WTC11 (cell line): Measurements from ENCODE around the gene POLR3A. TPM values are rescaled to one million over a fixed set of nuclear protein-coding genes. Genes with fewer than 3 reads are reported as not detected.

Source experiments
- ATAC-seq: fragments of 200-7000 bp; cut with Tn5 transposase; 2 replicates; pipeline ENCODE4 v1.10.0; 2021; ENCODE audit warnings: mild to moderate bottlenecking, moderate library complexity
- CTCF ChIA-PET: fragments of 300-600 bp; sonication (Branson Sonifier 250); formaldehyde crosslinking; loops from one replicate; lab custom pipeline; 2021; ENCODE audit warnings: antibody characterized with exemption; lab: Charles Lee
- POLR2A ChIA-PET: fragments of 350-600 bp; sonication (Branson Sonifier 250); formaldehyde crosslinking; loops from one replicate; lab custom pipeline; 2021; ENCODE audit warnings: antibody characterized with exemption; lab: Charles Lee
- DNase-seq: peaks from one replicate; pipeline ENCODE4 v3.0.0; 2021; ENCODE audit warnings: low spot score
- H3K27ac Mint-ChIP-seq: 2 replicates; pipeline ENCODE4 v1.8.0; 2021; ENCODE audit warnings: mixed read lengths
- H3K27me3 Mint-ChIP-seq: 2 replicates; pipeline ENCODE4 v1.8.0; 2021; ENCODE audit warnings: low read depth, mild to moderate bottlenecking, moderate library complexity, mixed read lengths
- H3K36me3 Mint-ChIP-seq: 2 replicates; pipeline ENCODE4 v1.8.0; 2021; ENCODE audit warnings: mixed read lengths
- H3K4me1 Mint-ChIP-seq: 2 replicates; pipeline ENCODE4 v1.8.0; 2022; ENCODE audit warnings: mixed read lengths
- H3K4me3 Mint-ChIP-seq: 2 replicates; pipeline ENCODE4 v1.8.0; 2021; ENCODE audit warnings: mild to moderate bottlenecking, moderate library complexity, mixed read lengths
- H3K9me3 Mint-ChIP-seq: 2 replicates; pipeline ENCODE4 v1.8.0; 2021; ENCODE audit warnings: mixed read lengths
- ATF1 ChIP-seq: sonication (generic); formaldehyde crosslinking; IDR thresholded peaks from 2 replicates; pipeline ENCODE4 v1.8.1; 2023; ENCODE audit warnings: mild to moderate bottlenecking, moderate library complexity, missing genetic modification reagents
- CDX4 ChIP-seq: fragments of 250-450 bp; sonication (Bioruptor Pico); IDR thresholded peaks from 2 replicates; pipeline ENCODE4 v1.9.0; 2021; ENCODE audit warnings: moderate library complexity, mild to moderate bottlenecking, inconsistent platforms, borderline replicate concordance
- ETV6 ChIP-seq: sonication (generic); formaldehyde crosslinking; IDR thresholded peaks from 2 replicates; pipeline ENCODE4 v1.8.1; 2022; ENCODE audit warnings: mild to moderate bottlenecking, missing genetic modification reagents
- FOXK1 ChIP-seq: sonication (generic); formaldehyde crosslinking; IDR thresholded peaks from 2 replicates; pipeline ENCODE4 v1.8.0; 2022; ENCODE audit warnings: mild to moderate bottlenecking, moderate library complexity, missing genetic modification reagents
- GABPB1 ChIP-seq: sonication (generic); formaldehyde crosslinking; IDR thresholded peaks from 2 replicates; pipeline ENCODE4 v1.8.1; 2023; ENCODE audit warnings: mild to moderate bottlenecking, missing genetic modification reagents
- GRHL2 ChIP-seq: fragments of 250-450 bp; sonication (Bioruptor Pico); IDR thresholded peaks from 2 replicates; pipeline ENCODE4 v1.8.0; 2022; ENCODE audit warnings: mild to moderate bottlenecking, moderate library complexity; ENCODE audit not compliant: insufficient replicate concordance, severe bottlenecking
- HMGA2 ChIP-seq: fragments of 250-450 bp; sonication (Bioruptor Pico); IDR thresholded peaks from 2 replicates; pipeline ENCODE4 v1.4.0; 2021; ENCODE audit warnings: mild to moderate bottlenecking, moderate library complexity
- MYBL2 ChIP-seq: sonication (generic); formaldehyde crosslinking; IDR thresholded peaks from 2 replicates; pipeline ENCODE4 v1.8.1; 2023; ENCODE audit warnings: mild to moderate bottlenecking, moderate library complexity, missing genetic modification reagents
- RELA ChIP-seq: sonication (generic); formaldehyde crosslinking; IDR thresholded peaks from 2 replicates; pipeline ENCODE4 v1.8.1; 2022; ENCODE audit warnings: missing genetic modification reagents, mild to moderate bottlenecking, borderline replicate concordance
- SMAD3 ChIP-seq: sonication (generic); formaldehyde crosslinking; IDR thresholded peaks from 2 replicates; pipeline ENCODE4 v1.8.0; 2022; ENCODE audit warnings: missing genetic modification reagents, mild to moderate bottlenecking, borderline replicate concordance
- SOX15 ChIP-seq: fragments of 250-450 bp; sonication (Bioruptor Pico); IDR thresholded peaks from 2 replicates; pipeline ENCODE4 v1.9.0; 2021; ENCODE audit warnings: mild to moderate bottlenecking
- TCF7 ChIP-seq: sonication (generic); formaldehyde crosslinking; IDR thresholded peaks from 2 replicates; pipeline ENCODE4 v1.8.0; 2022; ENCODE audit warnings: mild to moderate bottlenecking, low read depth, missing genetic modification reagents, moderate library complexity
- TEAD4 ChIP-seq: sonication (generic); formaldehyde crosslinking; IDR thresholded peaks from 2 replicates; pipeline ENCODE4 v1.8.0; 2022; ENCODE audit warnings: mild to moderate bottlenecking, missing genetic modification reagents
- TP53 ChIP-seq: sonication (generic); formaldehyde crosslinking; IDR thresholded peaks from 2 replicates; pipeline ENCODE4 v1.8.1; 2023; ENCODE audit warnings: mild to moderate bottlenecking, missing genetic modification reagents
- ZNF219 ChIP-seq: sonication (generic); formaldehyde crosslinking; IDR thresholded peaks from 2 replicates; pipeline ENCODE4 v1.8.0; 2023; ENCODE audit warnings: missing genetic modification reagents, mild to moderate bottlenecking, borderline replicate concordance
- ZNF263 ChIP-seq: sonication (generic); formaldehyde crosslinking; IDR thresholded peaks from 2 replicates; pipeline ENCODE4 v1.8.1; 2022; ENCODE audit warnings: low read depth, mild to moderate bottlenecking, moderate library complexity, missing genetic modification reagents
- total RNA-seq: library from RNA; stranded (reverse); gene quantifications from 3 replicates; pipeline ENCODE4 v1.2.3, GENCODE V29; 2021
- TF ChIP-seq, protein P1 (sequence below): sonication (generic); formaldehyde crosslinking; IDR thresholded peaks from 2 replicates; pipeline ENCODE4 v1.8.1; 2023; ENCODE audit warnings: mild to moderate bottlenecking, missing genetic modification reagents, moderate library complexity
- TF ChIP-seq, protein P2 (sequence below): sonication (generic); formaldehyde crosslinking; IDR thresholded peaks from 2 replicates; pipeline ENCODE4 v1.8.1; 2022; ENCODE audit warnings: missing genetic modification reagents, borderline replicate concordance
- TF ChIP-seq, protein P3 (sequence below): sonication (generic); formaldehyde crosslinking; IDR thresholded peaks from 2 replicates; pipeline ENCODE4 v1.8.0; 2022; ENCODE audit warnings: mild to moderate bottlenecking, missing genetic modification reagents

The POLR3A gene
- total RNA-seq, 1 experiment from 2014 or later, result 32.2 TPM

DNA sequence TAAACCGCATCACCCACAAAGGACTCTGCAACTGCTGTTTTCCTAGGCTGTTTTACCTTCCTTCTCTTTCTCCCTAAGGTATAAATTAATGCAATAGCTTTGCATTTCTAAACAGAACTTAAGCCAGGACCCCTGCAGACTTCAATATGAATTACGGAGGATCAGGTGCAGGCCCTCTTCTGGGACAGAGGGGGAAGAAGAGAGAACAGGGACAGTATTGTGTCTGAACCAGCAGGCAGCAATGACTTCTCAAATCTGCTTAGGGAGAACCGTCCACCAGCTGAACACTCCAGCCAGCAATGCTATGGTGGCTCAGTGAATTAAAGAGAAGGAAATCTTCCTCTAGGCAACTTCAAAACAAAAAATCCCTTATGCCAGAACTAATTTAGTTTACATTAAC lies 35.7 kb downstream of the POLR3A start:
- Mint-ChIP-seq H3K27ac (peak overlapping the region; percentile 40; the same call in 1 of the 2 replicates), H3K27me3 (no peaks in the 10 kb centered on the region), H3K4me3 (no peak overlapping the region), H3K36me3 (peaks cover 72% of the 10 kb centered on the region), H3K4me1 (peaks cover 9% of the 10 kb centered on the region), H3K9me3 (no peaks in the 10 kb centered on the region)
- TF ChIP-seq, protein P1, sequence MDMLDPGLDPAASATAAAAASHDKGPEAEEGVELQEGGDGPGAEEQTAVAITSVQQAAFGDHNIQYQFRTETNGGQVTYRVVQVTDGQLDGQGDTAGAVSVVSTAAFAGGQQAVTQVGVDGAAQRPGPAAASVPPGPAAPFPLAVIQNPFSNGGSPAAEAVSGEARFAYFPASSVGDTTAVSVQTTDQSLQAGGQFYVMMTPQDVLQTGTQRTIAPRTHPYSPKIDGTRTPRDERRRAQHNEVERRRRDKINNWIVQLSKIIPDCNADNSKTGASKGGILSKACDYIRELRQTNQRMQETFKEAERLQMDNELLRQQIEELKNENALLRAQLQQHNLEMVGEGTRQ (CRISPR knock-in tag), result no peak
- TF ChIP-seq, protein P2, sequence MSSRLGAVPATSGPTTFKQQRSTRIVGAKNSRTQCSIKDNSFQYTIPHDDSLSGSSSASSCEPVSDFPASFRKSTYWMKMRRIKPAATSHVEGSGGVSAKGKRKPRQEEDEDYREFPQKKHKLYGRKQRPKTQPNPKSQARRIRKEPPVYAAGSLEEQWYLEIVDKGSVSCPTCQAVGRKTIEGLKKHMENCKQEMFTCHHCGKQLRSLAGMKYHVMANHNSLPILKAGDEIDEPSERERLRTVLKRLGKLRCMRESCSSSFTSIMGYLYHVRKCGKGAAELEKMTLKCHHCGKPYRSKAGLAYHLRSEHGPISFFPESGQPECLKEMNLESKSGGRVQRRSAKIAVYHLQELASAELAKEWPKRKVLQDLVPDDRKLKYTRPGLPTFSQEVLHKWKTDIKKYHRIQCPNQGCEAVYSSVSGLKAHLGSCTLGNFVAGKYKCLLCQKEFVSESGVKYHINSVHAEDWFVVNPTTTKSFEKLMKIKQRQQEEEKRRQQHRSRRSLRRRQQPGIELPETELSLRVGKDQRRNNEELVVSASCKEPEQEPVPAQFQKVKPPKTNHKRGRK (CRISPR knock-in tag), result no peak
- TF ChIP-seq TCF7 (no peak), CDX4 (CRISPR knock-in tag) (no peak), TEAD4 (CRISPR knock-in tag) (no peak)
- peak; percentile 56 for ATAC-seq
- no peak for DNase-seq
- ChIA-PET POLR2A (no interaction called here), CTCF (interaction anchor here (0.8 to 2.4 kb wide), 2 partner anchors 19 to 147 kb away, joined by 3 to 8 read pairs; no protein-coding TSS in a partner anchor)

DNA sequence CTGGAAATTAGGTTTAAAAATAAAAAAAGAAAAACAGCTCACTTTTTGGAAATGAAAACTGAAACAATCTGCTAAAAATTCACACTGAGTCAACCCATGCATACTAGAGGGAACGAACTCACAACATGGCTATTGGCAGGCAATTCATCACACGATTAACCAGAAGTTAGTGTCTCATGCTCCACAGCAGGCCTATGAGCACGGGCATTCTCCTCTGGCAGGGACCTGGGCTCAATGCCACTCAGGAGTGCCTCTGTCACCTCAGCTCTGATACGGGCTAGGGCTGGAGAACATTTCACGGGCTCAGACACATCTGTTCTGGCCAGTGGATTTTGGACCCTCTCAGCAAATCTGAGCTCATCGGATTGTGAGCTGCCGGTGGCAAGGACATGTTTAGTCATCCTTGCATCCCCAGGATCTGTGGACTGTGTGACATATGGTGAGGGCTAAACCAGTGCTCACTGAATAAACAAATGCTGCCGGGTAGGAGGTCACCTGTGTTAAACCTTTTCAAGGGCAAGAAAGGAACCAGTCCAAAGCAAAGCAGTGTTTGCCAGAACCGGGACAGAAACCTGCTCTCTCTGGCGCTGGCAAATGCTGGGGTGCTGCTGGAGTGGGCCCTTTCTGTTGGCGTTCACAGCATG lies 40.1 kb downstream of the POLR3A start:
- ATAC-seq (no peak), DNase-seq (no peak)
- Mint-ChIP-seq H3K27ac (no peak overlapping the region), H3K27me3 (no peaks in the 10 kb centered on the region), H3K36me3 (peaks cover 84% of the 10 kb centered on the region), H3K4me1 (peaks cover 8% of the 10 kb centered on the region), H3K4me3 (no peak overlapping the region), H3K9me3 (no peaks in the 10 kb centered on the region)
- TF ChIP-seq TEAD4 (CRISPR knock-in tag) (no peak), ATF1 (CRISPR knock-in tag) (no peak), TCF7 (no peak), GABPB1 (CRISPR knock-in tag) (peak; percentile 55; the same call in 1 of the 2 replicates)
- TF ChIP-seq, protein P3, sequence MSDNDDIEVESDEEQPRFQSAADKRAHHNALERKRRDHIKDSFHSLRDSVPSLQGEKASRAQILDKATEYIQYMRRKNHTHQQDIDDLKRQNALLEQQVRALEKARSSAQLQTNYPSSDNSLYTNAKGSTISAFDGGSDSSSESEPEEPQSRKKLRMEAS, result no peak
- POLR2A ChIA-PET, result no interaction called here
- CTCF ChIA-PET, result interaction anchor here (1.4 to 1.8 kb wide), 2 partner anchors 15 to 99 kb away, joined by 3 to 4 read pairs; no protein-coding TSS in a partner anchor

GRCh38 chr10:77987671-77988255 lies 41.6 kb downstream of the POLR3A start:
- TF ChIP-seq FOXK1 (CRISPR knock-in tag) (no peak), ZNF263 (no peak), MYBL2 (no peak), SMAD3 (CRISPR knock-in tag) (no peak), GRHL2 (CRISPR knock-in tag) (no peak), SOX15 (CRISPR knock-in tag) (no peak), HMGA2 (CRISPR knock-in tag) (no peak), ZNF219 (CRISPR knock-in tag) (no peak), ETV6 (CRISPR knock-in tag) (no peak), RELA (CRISPR knock-in tag) (no peak), TP53 (CRISPR knock-in tag) (no peak)
- TF ChIP-seq, all 79 proteins: peak for 0
- Mint-ChIP-seq H3K4me3 (no peak overlapping the region), H3K36me3 (peaks cover 86% of the 10 kb centered on the region), H3K4me1 (no peaks in the 10 kb centered on the region), H3K27me3 (no peaks in the 10 kb centered on the region), H3K27ac (no peak overlapping the region), H3K9me3 (no peaks in the 10 kb centered on the region)
- CTCF ChIA-PET, result no interaction called here
- ATAC-seq (no peak), DNase-seq (no peak)
- POLR2A ChIA-PET, result no interaction called here
